Thoracic aorta (tissue), 2 donors: Measurements from ENCODE around the gene FAM124B. TPM values are rescaled to one million over a fixed set of nuclear protein-coding genes. Genes with fewer than 3 reads are reported as not detected.

Experiments
- ATAC-seq: fragments of 150-250 bp; one replicate; pipeline ENCODE4 v1.8.0; 2017; ENCODE audit warnings: low read depth; ENCODE audit not compliant: insufficient number of reproducible peaks, low FRiP score
- DNase-seq: peaks from one replicate; pipeline ENCODE4 v3.0.0-alpha.2; 2020; ENCODE audit warnings: low spot score
- H3K27ac ChIP-seq, 2 donors: fragments of 200-600 bp; sonication (generic); 1 replicate in 1 of 2; 2 replicates in 1 of 2; pipeline ENCODE4 v1.5.1; 2016; ENCODE audit warnings: mild to moderate bottlenecking in 2 of 2, moderate library complexity in 2 of 2
- H3K27me3 ChIP-seq: fragments of 200-600 bp; sonication (generic); replicated peaks from 2 replicates; pipeline ENCODE4 v1.6.0; 2016; ENCODE audit warnings: mild to moderate bottlenecking; ENCODE audit not compliant: insufficient read depth
- H3K36me3 ChIP-seq: fragments of 200-600 bp; sonication (generic); one replicate; pipeline ENCODE4 v1.5.1; 2016
- H3K4me1 ChIP-seq, 2 donors: fragments of 200-600 bp; sonication (generic); 1 replicate in 1 of 2; 2 replicates in 1 of 2; pipeline versions ENCODE4 v1.5.1 to v1.6.0; 2016; ENCODE audit warnings: low read depth in 2 of 2, mild to moderate bottlenecking in 1 of 2; ENCODE audit not compliant: control insufficient read depth in 1 of 2
- H3K4me3 ChIP-seq: fragments of 200-600 bp; sonication (generic); 2 replicates; pipeline ENCODE4 v1.5.1; 2016; ENCODE audit warnings: mild to moderate bottlenecking
- H3K9me3 ChIP-seq: fragments of 200-600 bp; sonication (generic); 2 replicates; pipeline ENCODE4 v1.5.1; 2016
- total RNA-seq, 2 donors: library from RNA; depleted of rRNA; stranded (reverse); fragments of >200 nt; gene quantifications; one replicate each; pipeline versions ENCODE4 v1.1.0 to v1.2.3, GENCODE V29; 2016
- TF ChIP-seq, protein P1 (sequence below): fragments of 200-600 bp; sonication (generic); IDR thresholded peaks from one replicate; pipeline ENCODE4 v1.5.1; 2019; ENCODE audit warnings: antibody characterized with exemption

The FAM124B gene
- total RNA-seq, 2 donors from 2014 or later = 1.1 to 4.0 TPM

DNA sequence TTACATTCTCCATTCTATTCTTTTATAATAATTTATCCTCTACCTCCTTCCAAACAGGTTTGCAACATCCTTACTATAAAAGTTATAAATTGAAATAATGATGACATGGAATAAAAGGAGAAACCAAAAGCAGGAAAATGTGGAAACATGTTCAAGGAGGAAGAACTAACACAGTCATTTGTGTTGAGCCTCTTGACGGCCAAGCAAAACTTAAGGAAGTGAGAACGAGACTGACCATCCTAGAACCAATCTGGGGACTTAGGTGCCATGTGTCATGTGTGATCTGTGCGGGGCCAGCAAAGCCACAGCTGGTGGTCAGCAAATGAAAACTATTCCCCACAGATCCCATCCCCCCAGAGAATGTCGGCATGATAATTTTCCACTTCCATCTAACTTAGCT, 25.6 kb upstream of the FAM124B start:
- no peaks in the 10 kb centered on the region for H3K36me3 ChIP-seq
- H3K4me3 ChIP-seq = no peak overlapping the region
- TF ChIP-seq, protein P1, sequence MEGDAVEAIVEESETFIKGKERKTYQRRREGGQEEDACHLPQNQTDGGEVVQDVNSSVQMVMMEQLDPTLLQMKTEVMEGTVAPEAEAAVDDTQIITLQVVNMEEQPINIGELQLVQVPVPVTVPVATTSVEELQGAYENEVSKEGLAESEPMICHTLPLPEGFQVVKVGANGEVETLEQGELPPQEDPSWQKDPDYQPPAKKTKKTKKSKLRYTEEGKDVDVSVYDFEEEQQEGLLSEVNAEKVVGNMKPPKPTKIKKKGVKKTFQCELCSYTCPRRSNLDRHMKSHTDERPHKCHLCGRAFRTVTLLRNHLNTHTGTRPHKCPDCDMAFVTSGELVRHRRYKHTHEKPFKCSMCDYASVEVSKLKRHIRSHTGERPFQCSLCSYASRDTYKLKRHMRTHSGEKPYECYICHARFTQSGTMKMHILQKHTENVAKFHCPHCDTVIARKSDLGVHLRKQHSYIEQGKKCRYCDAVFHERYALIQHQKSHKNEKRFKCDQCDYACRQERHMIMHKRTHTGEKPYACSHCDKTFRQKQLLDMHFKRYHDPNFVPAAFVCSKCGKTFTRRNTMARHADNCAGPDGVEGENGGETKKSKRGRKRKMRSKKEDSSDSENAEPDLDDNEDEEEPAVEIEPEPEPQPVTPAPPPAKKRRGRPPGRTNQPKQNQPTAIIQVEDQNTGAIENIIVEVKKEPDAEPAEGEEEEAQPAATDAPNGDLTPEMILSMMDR = no peak
- no peak overlapping the region for H3K27ac ChIP-seq
- H3K4me1 ChIP-seq = no peaks in the 10 kb centered on the region
- ATAC-seq (no peak), DNase-seq (no peak)
- H3K27me3 ChIP-seq = no peaks in the 10 kb centered on the region
- no peaks in the 10 kb centered on the region for H3K9me3 ChIP-seq

DNA sequence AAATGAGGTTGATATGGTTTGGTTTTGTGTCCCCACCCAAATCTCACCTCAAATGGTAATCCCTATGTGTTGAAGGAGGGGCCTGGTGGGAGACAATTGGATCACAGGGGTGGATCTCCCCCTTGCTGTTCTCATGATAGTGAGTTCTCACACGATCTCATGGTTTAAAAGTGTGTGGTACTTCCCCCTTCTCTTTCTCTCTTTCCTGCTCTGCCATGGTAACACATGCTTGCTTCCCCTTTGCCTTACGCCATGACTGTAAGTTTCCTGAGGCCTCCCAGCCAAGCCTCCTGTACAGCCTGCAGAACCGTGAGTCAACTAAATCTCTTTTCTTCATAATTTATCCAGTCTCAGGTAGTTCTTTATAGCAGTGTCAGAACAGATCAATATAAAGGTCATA, 24.7 kb upstream of the FAM124B start:
- DNase-seq (no peak), ATAC-seq (no peak)
- H3K27me3 ChIP-seq = no peaks in the 10 kb centered on the region
- no peaks in the 10 kb centered on the region for H3K36me3 ChIP-seq
- no peak overlapping the region for H3K4me3 ChIP-seq
- TF ChIP-seq, protein P1 = no peak
- H3K9me3 ChIP-seq = no peaks in the 10 kb centered on the region
- H3K27ac ChIP-seq = no peak overlapping the region
- H3K4me1 ChIP-seq = no peaks in the 10 kb centered on the region

DNA sequence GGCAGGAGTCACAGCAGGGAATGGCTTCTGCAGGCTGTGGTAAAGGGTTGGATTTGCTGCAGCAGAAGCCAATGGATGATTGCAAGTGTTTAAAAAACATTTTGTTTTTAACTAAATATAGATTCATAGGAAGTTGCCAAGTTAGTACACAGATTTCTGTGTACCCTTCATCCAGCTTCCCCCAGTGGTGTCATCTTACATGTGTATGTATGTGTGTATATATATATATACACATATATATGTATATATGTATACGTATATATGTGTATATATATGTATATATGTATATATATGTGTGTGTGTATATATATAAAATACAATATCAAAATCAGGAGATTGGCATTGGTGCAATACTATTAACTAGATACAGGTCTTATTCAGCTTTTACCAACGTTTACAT, 19.2 kb upstream of the FAM124B start:
- H3K27ac ChIP-seq = no peak overlapping the region
- TF ChIP-seq, protein P1 = no peak
- ATAC-seq = no peak
- H3K4me3 ChIP-seq = no peak overlapping the region
- no peaks in the 10 kb centered on the region for H3K27me3 ChIP-seq
- H3K36me3 ChIP-seq = no peaks in the 10 kb centered on the region
- DNase-seq = no peak
- H3K9me3 ChIP-seq = no peaks in the 10 kb centered on the region
- H3K4me1 ChIP-seq = no peaks in the 10 kb centered on the region

DNA sequence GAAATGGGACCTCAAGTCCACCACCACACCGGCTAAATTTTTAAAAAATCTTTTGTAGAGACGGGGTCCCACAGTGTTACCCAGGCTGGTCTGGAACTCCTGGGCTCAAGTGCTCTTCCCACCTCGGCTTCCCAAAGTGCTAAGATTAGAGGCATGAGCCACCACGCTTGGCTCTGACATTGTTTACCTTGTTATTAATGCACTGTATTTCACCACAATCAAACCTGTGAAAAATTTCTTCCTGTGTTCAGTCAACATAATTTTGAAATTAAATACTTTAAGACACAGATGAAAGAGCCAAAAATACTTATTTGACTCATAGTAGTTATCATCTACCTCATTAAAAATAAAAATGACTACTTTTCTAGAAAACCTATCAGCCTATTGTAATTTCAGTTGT, 16.0 kb upstream of the FAM124B start:
- TF ChIP-seq, protein P1 = no peak
- H3K4me3 ChIP-seq = no peak overlapping the region
- no peak for ATAC-seq

DNA sequence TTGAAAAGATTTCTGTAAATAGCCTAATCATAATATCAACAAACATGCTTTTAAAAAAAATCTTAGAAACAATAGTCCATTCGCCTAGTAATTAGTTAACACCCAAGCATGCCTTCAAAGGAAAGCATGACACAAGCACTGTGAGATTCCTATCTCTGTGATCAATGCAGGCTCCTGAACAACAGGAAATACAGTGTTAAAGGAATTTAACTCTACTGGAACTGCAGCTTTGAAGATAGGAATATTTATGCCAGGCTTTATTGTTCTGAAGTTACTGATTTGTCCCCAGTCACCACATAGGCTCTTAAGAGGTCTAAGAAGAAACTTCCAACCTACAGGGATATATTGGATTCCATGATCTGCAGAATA, 15.4 kb upstream of the FAM124B start:
- Histone ChIP-seq H3K9me3 (no peaks in the 10 kb centered on the region), H3K4me3 (no peak overlapping the region), H3K27ac (no peak overlapping the region), H3K27me3 (no peaks in the 10 kb centered on the region), H3K4me1 (no peaks in the 10 kb centered on the region), H3K36me3 (no peaks in the 10 kb centered on the region)
- ATAC-seq (no peak), DNase-seq (no peak)
- TF ChIP-seq, protein P1 = no peak

More for the DNA sequence above, 16.0 kb upstream of the FAM124B start:
- Histone ChIP-seq H3K9me3 (no peaks in the 10 kb centered on the region), H3K27ac (no peak overlapping the region), H3K36me3 (no peaks in the 10 kb centered on the region), H3K4me1 (no peaks in the 10 kb centered on the region), H3K27me3 (no peaks in the 10 kb centered on the region)
- DNase-seq = no peak
